ENCODE results near the gene ITGB4.

The ITGB4 gene

DNA sequence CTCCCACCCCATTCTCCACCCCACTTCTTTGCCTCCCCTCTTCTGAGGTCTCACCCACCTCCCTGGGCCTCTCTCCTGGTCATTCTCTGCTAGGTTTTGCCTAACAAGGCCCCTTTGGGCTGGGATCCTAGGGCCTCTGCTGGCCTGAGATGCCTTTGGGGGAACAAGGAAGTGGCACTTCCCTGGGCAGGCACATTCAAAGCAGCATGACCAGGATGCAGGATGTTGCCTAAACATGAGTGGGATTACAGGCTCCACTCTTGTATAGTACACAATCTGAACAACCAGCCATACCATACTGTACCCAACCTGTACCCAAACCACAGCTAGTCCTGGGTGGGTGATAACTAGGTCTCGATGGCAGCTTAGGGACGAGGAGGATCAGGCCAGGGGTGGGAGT is 34.7 kb downstream of the ITGB4 start:
- TF ChIP-seq, protein P1, sequence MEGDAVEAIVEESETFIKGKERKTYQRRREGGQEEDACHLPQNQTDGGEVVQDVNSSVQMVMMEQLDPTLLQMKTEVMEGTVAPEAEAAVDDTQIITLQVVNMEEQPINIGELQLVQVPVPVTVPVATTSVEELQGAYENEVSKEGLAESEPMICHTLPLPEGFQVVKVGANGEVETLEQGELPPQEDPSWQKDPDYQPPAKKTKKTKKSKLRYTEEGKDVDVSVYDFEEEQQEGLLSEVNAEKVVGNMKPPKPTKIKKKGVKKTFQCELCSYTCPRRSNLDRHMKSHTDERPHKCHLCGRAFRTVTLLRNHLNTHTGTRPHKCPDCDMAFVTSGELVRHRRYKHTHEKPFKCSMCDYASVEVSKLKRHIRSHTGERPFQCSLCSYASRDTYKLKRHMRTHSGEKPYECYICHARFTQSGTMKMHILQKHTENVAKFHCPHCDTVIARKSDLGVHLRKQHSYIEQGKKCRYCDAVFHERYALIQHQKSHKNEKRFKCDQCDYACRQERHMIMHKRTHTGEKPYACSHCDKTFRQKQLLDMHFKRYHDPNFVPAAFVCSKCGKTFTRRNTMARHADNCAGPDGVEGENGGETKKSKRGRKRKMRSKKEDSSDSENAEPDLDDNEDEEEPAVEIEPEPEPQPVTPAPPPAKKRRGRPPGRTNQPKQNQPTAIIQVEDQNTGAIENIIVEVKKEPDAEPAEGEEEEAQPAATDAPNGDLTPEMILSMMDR (conservative IDR thresholded peaks at IDR 0.05): no peak

DNA sequence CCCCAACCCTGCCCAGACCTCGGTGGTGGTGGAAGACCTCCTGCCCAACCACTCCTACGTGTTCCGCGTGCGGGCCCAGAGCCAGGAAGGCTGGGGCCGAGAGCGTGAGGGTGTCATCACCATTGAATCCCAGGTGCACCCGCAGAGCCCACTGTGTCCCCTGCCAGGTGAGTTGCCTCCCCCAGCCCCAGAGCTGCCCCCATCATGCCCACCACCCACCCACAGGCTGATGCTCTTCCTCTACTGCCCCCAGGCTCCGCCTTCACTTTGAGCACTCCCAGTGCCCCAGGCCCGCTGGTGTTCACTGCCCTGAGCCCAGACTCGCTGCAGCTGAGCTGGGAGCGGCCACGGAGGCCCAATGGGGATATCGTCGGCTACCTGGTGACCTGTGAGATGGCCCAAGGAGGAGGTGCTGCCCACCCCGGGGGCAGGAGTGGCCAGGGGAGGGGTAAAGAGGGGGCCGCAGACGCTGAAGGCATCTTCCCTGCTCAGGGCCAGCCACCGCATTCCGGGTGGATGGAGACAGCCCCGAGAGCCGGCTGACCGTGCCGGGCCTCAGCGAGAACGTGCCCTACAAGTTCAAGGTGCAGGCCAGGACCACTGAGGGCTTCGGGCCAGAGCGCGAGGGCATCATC is 35.3 kb downstream of the ITGB4 start:
- H3K27ac ChIP-seq: no peak overlapping the region
- TF ChIP-seq, protein P1 (conservative IDR thresholded peaks at IDR 0.05): no peak

More for the DNA sequence above, 34.7 kb downstream of the ITGB4 start:
- H3K27ac ChIP-seq: no peak overlapping the region

DNA sequence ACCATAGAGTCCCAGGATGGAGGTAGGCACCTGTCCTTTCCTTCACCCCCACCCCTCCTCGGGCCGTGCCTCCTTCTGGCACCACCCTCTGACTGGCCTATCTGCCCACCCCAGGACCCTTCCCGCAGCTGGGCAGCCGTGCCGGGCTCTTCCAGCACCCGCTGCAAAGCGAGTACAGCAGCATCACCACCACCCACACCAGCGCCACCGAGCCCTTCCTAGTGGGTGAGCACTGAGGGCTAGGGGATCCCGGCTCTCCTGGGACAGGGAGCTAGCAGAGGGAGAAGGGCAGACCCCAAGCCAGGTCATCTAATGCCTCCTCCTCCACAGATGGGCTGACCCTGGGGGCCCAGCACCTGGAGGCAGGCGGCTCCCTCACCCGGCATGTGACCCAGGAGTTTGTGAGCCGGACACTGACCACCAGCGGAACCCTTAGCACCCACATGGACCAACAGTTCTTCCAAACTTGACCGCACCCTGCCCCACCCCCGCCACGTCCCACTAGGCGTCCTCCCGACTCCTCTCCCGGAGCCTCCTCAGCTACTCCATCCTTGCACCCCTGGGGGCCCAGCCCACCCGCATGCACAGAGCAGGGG is 35.9 kb downstream of the ITGB4 start:
- H3K27ac ChIP-seq: no peak overlapping the region
- TF ChIP-seq, protein P1 (conservative IDR thresholded peaks at IDR 0.05): no peak

DNA sequence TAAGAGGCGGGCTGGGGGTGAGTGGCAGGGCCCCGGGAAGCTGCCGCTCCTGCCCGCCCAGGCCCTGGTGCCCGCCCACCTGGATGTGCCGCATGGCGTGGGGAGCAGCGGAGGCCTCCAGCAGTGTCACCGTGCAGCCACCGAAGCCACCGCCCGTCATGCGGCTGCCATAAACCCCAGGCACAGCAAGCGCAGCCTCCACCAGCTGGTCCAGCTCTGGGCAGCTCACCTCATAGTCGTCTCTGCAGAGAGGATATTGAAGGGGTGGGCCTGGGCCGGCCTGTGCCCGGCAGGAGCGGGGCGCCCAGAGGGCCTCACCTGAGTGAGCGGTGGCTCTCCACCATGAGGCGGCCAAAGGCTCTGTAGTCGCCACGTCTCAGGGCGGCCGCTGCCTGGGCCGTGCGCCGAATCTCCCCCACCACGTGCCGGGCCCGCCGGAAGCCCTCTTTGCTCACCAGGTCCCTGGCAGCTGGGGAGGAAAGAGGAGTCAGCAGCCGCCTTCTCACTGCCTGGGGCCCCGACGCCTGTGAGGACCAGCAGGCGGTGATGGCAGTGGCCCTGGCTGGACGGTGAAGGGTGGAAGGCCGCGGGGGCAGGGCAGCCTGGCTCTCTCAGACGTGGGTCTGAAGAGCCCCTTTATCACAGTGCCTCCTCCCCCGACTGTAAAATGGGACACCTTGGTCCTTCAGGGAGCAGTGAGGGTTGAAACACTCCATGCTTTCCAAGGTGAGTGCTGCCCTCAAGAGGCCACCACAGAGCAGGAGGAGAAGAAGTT is 37.1 kb downstream of the ITGB4 start:
- TF ChIP-seq, protein P1 (conservative IDR thresholded peaks at IDR 0.05): peak; percentile 57
- no peak overlapping the region for H3K27ac ChIP-seq

DNA sequence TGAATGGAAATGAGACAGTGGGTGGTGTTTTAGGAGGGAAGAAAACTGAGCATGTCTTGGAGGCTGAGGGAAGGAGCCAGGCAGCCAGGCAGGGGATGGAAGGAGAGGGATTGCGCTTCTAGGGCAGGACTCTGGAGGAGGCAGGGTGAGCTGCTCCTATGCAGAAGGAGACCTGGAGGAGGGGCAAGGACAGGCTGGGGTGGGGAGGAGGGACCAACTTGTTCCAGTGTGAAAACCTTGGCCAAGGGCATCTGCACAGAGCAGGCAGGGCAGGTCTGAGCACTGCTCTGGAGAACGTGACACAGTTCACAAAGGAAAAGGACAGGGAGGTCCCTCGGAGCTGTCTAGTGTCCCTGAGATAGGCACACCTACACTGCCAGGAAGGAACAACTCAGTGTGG is 38.2 kb downstream of the ITGB4 start:
- peak overlapping the region; percentile 28; the same call in 1 of the 2 replicates for H3K27ac ChIP-seq
- TF ChIP-seq, protein P1 (conservative IDR thresholded peaks at IDR 0.05): no peak

DNA sequence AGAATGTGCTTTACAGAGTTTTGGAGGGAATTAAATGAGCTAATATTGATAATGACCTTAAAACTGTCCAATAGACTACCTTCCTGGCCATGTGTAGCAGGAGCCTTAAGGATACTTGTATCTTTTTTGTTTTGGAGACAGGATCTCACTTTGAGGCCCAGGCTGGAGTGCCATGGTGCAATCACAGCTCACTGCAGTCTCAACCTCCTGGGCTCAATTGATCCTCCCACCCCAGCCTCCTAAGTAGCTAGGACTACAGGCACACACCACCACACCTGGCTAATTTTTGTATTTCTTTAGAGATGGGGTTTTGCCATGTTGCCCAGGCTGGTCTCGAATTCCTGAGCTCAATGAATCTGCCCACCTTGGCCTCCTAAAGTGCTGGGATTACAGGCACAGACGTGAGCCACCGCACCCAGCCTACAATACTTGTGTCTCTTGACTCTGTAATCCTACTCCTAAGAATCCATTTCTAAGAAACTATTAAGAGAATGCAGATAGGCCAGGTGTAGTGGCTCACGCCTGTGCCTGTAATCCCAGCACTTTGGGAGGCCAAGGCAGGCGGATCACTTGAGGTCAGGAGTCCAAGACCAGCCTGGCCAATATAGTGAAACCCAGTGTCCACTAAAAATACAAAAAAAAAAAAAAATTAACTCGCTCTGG is 38.9 kb downstream of the ITGB4 start:
- peak overlapping the region; percentile 28; the same call in 1 of the 2 replicates for H3K27ac ChIP-seq

DNA sequence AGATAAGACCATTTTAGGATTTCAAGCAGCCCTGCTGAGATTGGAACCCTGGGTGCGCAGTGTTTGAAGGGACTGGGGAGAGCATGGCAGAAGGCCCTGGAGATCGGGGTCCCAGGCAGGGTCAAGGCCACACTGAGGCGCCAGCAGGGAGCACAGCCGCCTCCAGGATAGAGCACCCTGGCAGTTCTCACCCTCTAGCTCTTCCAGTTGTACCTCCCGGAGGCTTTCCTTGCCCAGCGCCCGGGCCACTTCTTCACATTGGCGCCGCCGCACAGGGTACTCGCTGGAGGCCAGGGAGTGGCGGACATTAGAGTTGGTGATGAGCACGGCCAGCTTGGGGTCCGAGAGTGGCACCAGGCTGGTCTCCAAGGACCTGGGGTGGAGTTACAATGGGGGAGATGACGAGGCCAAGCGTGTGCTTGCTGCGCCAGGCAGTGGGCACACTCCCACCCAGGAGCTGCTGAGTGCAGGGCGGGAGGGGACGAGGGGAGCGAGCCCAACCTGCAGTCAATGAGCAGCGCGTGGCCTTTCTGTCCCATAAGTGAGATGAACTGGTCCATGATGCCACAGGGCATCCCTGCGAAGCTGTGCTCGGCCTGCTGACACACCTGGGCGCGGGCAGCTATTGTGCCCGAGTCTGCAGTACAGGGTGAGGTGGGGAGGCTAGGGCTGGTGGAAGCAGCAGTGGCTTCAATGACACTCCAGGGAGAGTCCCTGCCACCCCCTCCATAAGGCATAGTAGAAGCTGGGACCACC is 41.4 kb downstream of the ITGB4 start:
- no peak overlapping the region for H3K27ac ChIP-seq
- TF ChIP-seq, protein P1 (conservative IDR thresholded peaks at IDR 0.05): no peak

Data from VCaP (cell line).